Pancreas (tissue), 10 donors: ENCODE results near the gene NFX1. TPM values are rescaled to one million over a fixed set of nuclear protein-coding genes. Genes with fewer than 3 reads are reported as not detected.

Experiments
- ATAC-seq, 4 donors: fragments of 200-7000 bp; cut with Tn5 transposase; one replicate each; pipeline versions ENCODE4 v1.8.0 to v1.9.1; 2020; ENCODE audit warnings: mild to moderate bottlenecking in 4 of 4, moderate library complexity in 4 of 4
- DNase-seq, 6 donors: peaks; one replicate each; pipeline ENCODE4 v3.0.0-alpha.2; 2020
- FAIRE-seq: peaks from 2 replicates; lab custom pipeline; 2012; peaks lifted over from hg19 to GRCh38; lab: Jason Lieb, UNC
- H3K27ac ChIP-seq, 4 donors: fragments of 200-600 bp; sonication (generic); 1 replicate in 3 of 4; 2 replicates in 1 of 4; pipeline versions ENCODE4 v1.5.0 to v1.8.0; 2020
- H3K27me3 ChIP-seq, 4 donors: fragments of 200-600 bp; one replicate each; pipeline ENCODE4 v1.8.0; 2021
- H3K36me3 ChIP-seq, 3 donors: fragments of 200-600 bp; sonication (generic) in 1 of 3; one replicate each; pipeline versions ENCODE4 v1.5.0 to v1.8.0; 2020 to 2021
- H3K4me1 ChIP-seq, 3 donors: fragments of 200-600 bp; one replicate each; pipeline ENCODE4 v1.8.0; 2021
- H3K4me3 ChIP-seq, 4 donors: fragments of 200-600 bp; sonication (generic) in 2 of 4; one replicate each; pipeline versions ENCODE4 v1.5.0 to v1.8.0; 2020 to 2021
- H3K9me3 ChIP-seq, 4 donors: fragments of 200-600 bp; one replicate each; pipeline ENCODE4 v1.8.0; 2021
- CTCF ChIP-seq, 4 donors: fragments of 200-600 bp; sonication (generic) in 3 of 4; IDR thresholded peaks; one replicate each; pipeline versions ENCODE4 v1.5.0 to v1.8.0; 2021; ENCODE audit warnings: antibody characterized with exemption in 4 of 4
- WGBS, 2 donors: extraction: QIAGEN DNeasy Blood & Tissue Kit; methylation state at CpG; one replicate each; pipeline ENCODE4 v1.1.7; 2013; 5-methylcytosine and 5-hydroxymethylcytosine counted together
- intact Hi-C, 3 donors: fragments of 100-400 bp; cut with DNase I; formaldehyde crosslinking; loops; one replicate each; pipeline versions ENCODE4 v1.11.1 to v1.14.2; 2022
- polyA plus RNA-seq, 2 donors: library from polyadenylated mRNA; stranded (reverse); fragments of 200-250 nt; gene quantifications; one replicate each; pipeline ENCODE4 v1.2.3, GENCODE V29; 2013
- total RNA-seq, 6 donors: library from RNA; stranded (reverse); fragmentation: NEBNext Ultra II Directional in 4 of 6; extraction: Animal tissue kit (Norgen Biotek cat#: 25700) in 4 of 6; gene quantifications; one replicate each; pipeline versions ENCODE4 v1.2.1 to v1.2.4, GENCODE V29; 2021 to 2023
- donor health status: healthy with polysubstance abuse.
- donor health status: DM: no; HTN: no; CAD: no; lungs with moderate emphysema.
- donor health status: DM: no; HTN: no; CAD: no.
- donor health status: control.
- donor health status: control.
- donor health status: Bipolar disorder and iron deficiency.
- donor health status: DM: yes; HTN: yes; CAD: no.
- donor health status: DM: no; HTN: no; CAD: no.
- donor health status: DM: no; HTN: no; CAD: no.
- donor health status: DM: yes; HTN: yes; CAD: no.

The NFX1 gene
- total and polyA plus RNA-seq, 8 donors, result 8.2 to 19.2 (median 16.5) TPM

DNA sequence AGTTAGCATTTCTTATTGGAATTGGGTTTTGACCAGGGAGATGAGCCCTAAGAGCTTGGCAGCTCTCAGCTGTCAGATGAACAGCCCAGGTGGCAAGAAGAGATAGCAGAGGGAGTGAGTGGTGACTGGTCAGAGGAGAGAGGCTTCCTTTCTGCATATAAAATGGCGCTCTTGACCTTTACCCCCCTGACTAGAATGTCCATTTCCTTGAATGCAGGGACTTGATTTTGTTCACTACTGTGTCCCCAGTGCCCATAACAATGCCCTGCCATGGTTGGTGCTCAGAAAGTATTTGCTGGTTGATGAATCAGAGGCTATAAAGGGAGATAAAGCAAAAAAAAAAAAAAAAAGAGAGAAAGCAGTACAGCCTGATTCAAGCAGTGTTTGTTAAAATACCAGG is 18.3 kb upstream of the NFX1 start:
- DNase-seq (no peak), FAIRE-seq (no peak), ATAC-seq (no peak)
- no peak for TF ChIP-seq CTCF (IDR thresholded peaks at IDR 0.05)
- no peaks in the 10 kb centered on the region for H3K9me3 ChIP-seq
- no peaks in the 10 kb centered on the region for H3K4me1 ChIP-seq
- H3K4me3 ChIP-seq, result no peak overlapping the region
- intact Hi-C loops, result no loop called here
- WGBS, 2 donors, result 87 to 96% methylated on average over 1 of the region's 1 CpG
- H3K27ac ChIP-seq, result no peak overlapping the region
- peaks cover 7 to 85% (median 21%) of the 10 kb centered on the region in 3 donors for H3K36me3 ChIP-seq
- H3K27me3 ChIP-seq, result no peaks in the 10 kb centered on the region

GRCh38 chr9:33273266-33273971 is 16.9 kb upstream of the NFX1 start:
- Histone ChIP-seq H3K4me3 (no peak overlapping the region), H3K4me1 (no peaks in the 10 kb centered on the region), H3K36me3 (peaks cover 7 to 94% (median 21%) of the 10 kb centered on the region in 3 donors), H3K9me3 (no peaks in the 10 kb centered on the region), H3K27ac (no peak overlapping the region), H3K27me3 (no peaks in the 10 kb centered on the region)
- FAIRE-seq, result no peak
- 69 to 76% methylated on average over 3 of the region's 3 CpGs for WGBS, 2 donors
- intact Hi-C loops, result no loop called here
- no peak for TF ChIP-seq CTCF (IDR thresholded peaks at IDR 0.05)
- no peak for ATAC-seq
- no peak for DNase-seq

GRCh38 chr9:33273972-33274328 is 16.4 kb upstream of the NFX1 start:
- Histone ChIP-seq H3K4me1 (no peaks in the 10 kb centered on the region), H3K36me3 (peaks cover 7 to 94% (median 21%) of the 10 kb centered on the region in 3 donors), H3K9me3 (no peaks in the 10 kb centered on the region), H3K27me3 (no peaks in the 10 kb centered on the region), H3K4me3 (no peak overlapping the region), H3K27ac (no peak overlapping the region)
- intact Hi-C loops, result no loop called here
- ATAC-seq (no peak), DNase-seq (no peak), FAIRE-seq (no peak)
- 96 to 98% methylated on average over 2 of the region's 2 CpGs for WGBS, 2 donors
- no peak for TF ChIP-seq CTCF (IDR thresholded peaks at IDR 0.05)

- FAIRE-seq, result no peak
- TF ChIP-seq CTCF (IDR thresholded peaks at IDR 0.05), result no peak
- H3K36me3 ChIP-seq, result peaks cover 11 to 86% (median 14%) of the 10 kb centered on the region in 3 donors
- 96 to 98% methylated on average over 4 of the region's 4 CpGs for WGBS, 2 donors
- no peak overlapping the region for H3K27ac ChIP-seq
- H3K4me1 ChIP-seq, result no peaks in the 10 kb centered on the region
- no peak overlapping the region for H3K4me3 ChIP-seq
- H3K9me3 ChIP-seq, result no peaks in the 10 kb centered on the region
- ATAC-seq, result no peak
- no peaks in the 10 kb centered on the region for H3K27me3 ChIP-seq
- DNase-seq, result no peak
- intact Hi-C loops, result no loop called here
Observed at GRCh38 chr9:33277484-33277883, 12.8 kb upstream of the NFX1 start.

GRCh38 chr9:33285502-33285901 is 4.8 kb upstream of the NFX1 start:
- Histone ChIP-seq H3K27me3 (no peaks in the 10 kb centered on the region), H3K27ac (no peak overlapping the region), H3K36me3 (peaks cover under 1 to 14% (median 4%) of the 10 kb centered on the region in 3 donors), H3K4me3 (no peak overlapping the region), H3K4me1 (no peaks in the 10 kb centered on the region), H3K9me3 (no peaks in the 10 kb centered on the region)
- FAIRE-seq (no peak), DNase-seq (no peak), ATAC-seq (no peak)
- WGBS, 2 donors, result 86% methylated on average over 5 of the region's 5 CpGs
- no peak for TF ChIP-seq CTCF (IDR thresholded peaks at IDR 0.05)
- intact Hi-C loops, result no loop called here
